Liver (tissue), 9 donors: ENCODE results near the gene BTBD9. TPM values are rescaled to one million over a fixed set of nuclear protein-coding genes. Genes with fewer than 3 reads are reported as not detected.

Experiments used
- DNase-seq: peaks from one replicate; pipeline ENCODE4 v3.0.0-alpha.2; 2017; ENCODE audit warnings: low spot score
- H3K27ac ChIP-seq, 2 donors: one replicate each; pipeline ENCODE4 v1.7.0; 2013; ENCODE audit warnings: inconsistent platforms in 2 of 2, low read length in 2 of 2, control low read depth in 1 of 2, low read depth in 1 of 2, mild to moderate bottlenecking in 1 of 2
- H3K27me3 ChIP-seq, 4 donors: one replicate each; pipeline versions ENCODE4 v1.6.1 to v1.7.0; 2013; ENCODE audit warnings: low read length in 3 of 4, inconsistent platforms in 1 of 4, mild to moderate bottlenecking in 1 of 4, moderate library complexity in 1 of 4; ENCODE audit not compliant: control insufficient read depth in 4 of 4, insufficient read depth in 4 of 4
- H3K36me3 ChIP-seq, 4 donors: one replicate each; pipeline versions ENCODE4 v1.6.1 to v1.7.0; 2013; ENCODE audit warnings: low read length in 3 of 4, mild to moderate bottlenecking in 3 of 4, low read depth in 1 of 4, moderate library complexity in 1 of 4; ENCODE audit not compliant: control insufficient read depth in 4 of 4, insufficient read depth in 3 of 4
- H3K4me1 ChIP-seq, 4 donors: one replicate each; pipeline versions ENCODE4 v1.6.1 to v1.7.0; 2013; ENCODE audit warnings: low read length in 3 of 4, mild to moderate bottlenecking in 3 of 4, moderate library complexity in 1 of 4; ENCODE audit not compliant: control insufficient read depth in 4 of 4, insufficient read depth in 4 of 4
- H3K4me3 ChIP-seq, 3 donors: one replicate each; pipeline versions ENCODE4 v1.6.1 to v1.7.0; 2013; ENCODE audit warnings: low read length in 3 of 3, control low read depth in 1 of 3, low read depth in 1 of 3, mild to moderate bottlenecking in 1 of 3
- H3K9ac ChIP-seq, 2 donors: one replicate each; pipeline ENCODE4 v1.7.0; 2013; ENCODE audit warnings: low read length in 2 of 2, mild to moderate bottlenecking in 2 of 2, moderate library complexity in 2 of 2, control low read depth in 1 of 2, low read depth in 1 of 2
- H3K9me3 ChIP-seq, 4 donors: one replicate each; pipeline versions ENCODE4 v1.6.1 to v1.7.0; 2013; ENCODE audit warnings: low read length in 3 of 4; ENCODE audit not compliant: control insufficient read depth in 4 of 4
- ATF3 ChIP-seq: IDR thresholded peaks from 2 replicates; pipeline ENCODE4 v1.6.1; 2016; ENCODE audit warnings: antibody characterized with exemption
- CTCF ChIP-seq: fragments of 150-350 bp; IDR thresholded peaks from 2 replicates; pipeline ENCODE4 v1.5.1; 2017; ENCODE audit warnings: improper control_type of control experiment, low read depth, low read length; ENCODE audit not compliant: missing input control
- EGR1 ChIP-seq, 2 donors: IDR thresholded peaks; 2 replicates each; pipeline ENCODE4 v1.6.1; 2016 to 2018; ENCODE audit warnings: antibody characterized with exemption in 2 of 2, low read depth in 2 of 2
- FOXA1 ChIP-seq: IDR thresholded peaks from 2 replicates; pipeline ENCODE4 v1.6.1; 2016; ENCODE audit warnings: antibody characterized with exemption
- FOXA2 ChIP-seq: IDR thresholded peaks from 2 replicates; pipeline ENCODE4 v1.6.1; 2016; ENCODE audit warnings: antibody characterized with exemption
- GABPA ChIP-seq, 2 donors: IDR thresholded peaks in 1 of 2; conservative IDR thresholded peaks in 1 of 2; 2 replicates each; pipeline ENCODE4 v1.6.1; 2016; ENCODE audit warnings: antibody characterized with exemption in 2 of 2, mild to moderate bottlenecking in 1 of 2, moderate library complexity in 1 of 2
- HNF4A ChIP-seq, 2 donors: conservative IDR thresholded peaks; 2 replicates each; pipeline ENCODE4 v1.6.1; 2016; ENCODE audit warnings: antibody characterized with exemption in 2 of 2, mild to moderate bottlenecking in 2 of 2
- HNF4G ChIP-seq: IDR thresholded peaks from 2 replicates; pipeline ENCODE4 v1.6.1; 2016; ENCODE audit warnings: antibody characterized with exemption
- JUND ChIP-seq, 2 donors: IDR thresholded peaks; 2 replicates each; pipeline ENCODE4 v1.6.1; 2016; ENCODE audit warnings: antibody characterized with exemption in 2 of 2
- MAX ChIP-seq: IDR thresholded peaks from 2 replicates; pipeline ENCODE4 v1.6.1; 2016; ENCODE audit warnings: antibody characterized with exemption
- NR2F2 ChIP-seq: IDR thresholded peaks from 2 replicates; pipeline ENCODE4 v1.6.1; 2016; ENCODE audit warnings: antibody characterized with exemption
- RAD21 ChIP-seq, 2 donors: IDR thresholded peaks; 2 replicates each; pipeline ENCODE4 v1.6.1; 2016; ENCODE audit warnings: antibody characterized with exemption in 2 of 2, mild to moderate bottlenecking in 2 of 2
- REST ChIP-seq: IDR thresholded peaks from 2 replicates; pipeline ENCODE4 v1.6.1; 2016; ENCODE audit warnings: antibody characterized with exemption, mild to moderate bottlenecking
- RXRA ChIP-seq, 2 donors: IDR thresholded peaks; 2 replicates each; pipeline ENCODE4 v1.6.1; 2017 to 2018; ENCODE audit warnings: antibody characterized with exemption in 2 of 2, mild to moderate bottlenecking in 1 of 2
- TAF1 ChIP-seq: conservative IDR thresholded peaks from 2 replicates; pipeline ENCODE4 v1.6.1; 2016; ENCODE audit warnings: antibody characterized with exemption, mild to moderate bottlenecking
- YY1 ChIP-seq: IDR thresholded peaks from 2 replicates; pipeline ENCODE4 v1.6.1; 2016; ENCODE audit warnings: antibody characterized with exemption, mild to moderate bottlenecking
- WGBS: extraction: QIAGEN DNeasy Blood & Tissue Kit; methylation state at CpG from one replicate; pipeline ENCODE4 v1.1.7; 2013; 5-methylcytosine and 5-hydroxymethylcytosine counted together
- polyA plus RNA-seq, 2 donors: library from polyadenylated mRNA; stranded (reverse) in 1 of 2; unstranded in 1 of 2; fragments of 200-250 nt in 1 of 2; fragments of >200 nt in 1 of 2; fragmentation: Nextera tagmentation in 1 of 2; extraction: Ambion mirVana in 1 of 2; gene quantifications; one replicate each; pipeline versions ENCODE4 v1.2.1 to v1.2.3, GENCODE V29; 2013 to 2015
- total RNA-seq, 2 donors: library from RNA; depleted of rRNA; stranded (reverse); fragments of >200 nt; gene quantifications; one replicate each; pipeline ENCODE4 v1.2.3, GENCODE V29; 2014
- TF ChIP-seq, protein P1 (sequence below): IDR thresholded peaks from 2 replicates; pipeline ENCODE4 v1.6.1; 2016; ENCODE audit warnings: antibody characterized with exemption
- donor health status: healthy.
- donor health status: healthy.
- donor health status: healthy.
- donor health status: healthy.
- donor health status: healthy.

BTBD9 gene
- total and polyA plus RNA-seq, 4 donors: 2.0 to 12.4 (median 5.7) TPM

- WGBS: 83% methylated on average over 1 of the region's 1 CpG
- TF ChIP-seq FOXA2 (no peak), NR2F2 (no peak), HNF4G (no peak), GABPA (IDR thresholded peaks at IDR 0.05 in 1 of 2, conservative IDR thresholded peaks at IDR 0.05 in 1 of 2) (no peak), RXRA (IDR thresholded peaks at IDR 0.05) (no peak), TAF1 (no peak), CTCF (no peak), ATF3 (no peak), EGR1 (IDR thresholded peaks at IDR 0.05; ENCODE audit: low read depth in 2 of 2) (no peak)
- H3K27me3 ChIP-seq: no peaks in the 10 kb centered on the region
Measured at GRCh38 chr6:38438097-38438496, 201.6 kb downstream of the BTBD9 start.

GRCh38 chr6:38436726-38437465 is 202.8 kb downstream of the BTBD9 start:
- Histone ChIP-seq H3K36me3 (no peaks in the 10 kb centered on the region), H3K4me3 (no peak overlapping the region), H3K9me3 (no peaks in the 10 kb centered on the region), H3K27me3 (no peaks in the 10 kb centered on the region), H3K27ac (no peak overlapping the region), H3K9ac (no peak overlapping the region), H3K4me1 (no peaks in the 10 kb centered on the region)
- TF ChIP-seq TAF1: no peak
- no peak for TF ChIP-seq FOXA1
- TF ChIP-seq CTCF: no peak
- TF ChIP-seq, protein P1, sequence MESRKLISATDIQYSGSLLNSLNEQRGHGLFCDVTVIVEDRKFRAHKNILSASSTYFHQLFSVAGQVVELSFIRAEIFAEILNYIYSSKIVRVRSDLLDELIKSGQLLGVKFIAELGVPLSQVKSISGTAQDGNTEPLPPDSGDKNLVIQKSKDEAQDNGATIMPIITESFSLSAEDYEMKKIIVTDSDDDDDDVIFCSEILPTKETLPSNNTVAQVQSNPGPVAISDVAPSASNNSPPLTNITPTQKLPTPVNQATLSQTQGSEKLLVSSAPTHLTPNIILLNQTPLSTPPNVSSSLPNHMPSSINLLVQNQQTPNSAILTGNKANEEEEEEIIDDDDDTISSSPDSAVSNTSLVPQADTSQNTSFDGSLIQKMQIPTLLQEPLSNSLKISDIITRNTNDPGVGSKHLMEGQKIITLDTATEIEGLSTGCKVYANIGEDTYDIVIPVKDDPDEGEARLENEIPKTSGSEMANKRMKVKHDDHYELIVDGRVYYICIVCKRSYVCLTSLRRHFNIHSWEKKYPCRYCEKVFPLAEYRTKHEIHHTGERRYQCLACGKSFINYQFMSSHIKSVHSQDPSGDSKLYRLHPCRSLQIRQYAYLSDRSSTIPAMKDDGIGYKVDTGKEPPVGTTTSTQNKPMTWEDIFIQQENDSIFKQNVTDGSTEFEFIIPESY: no peak
- TF ChIP-seq YY1: no peak
- no peak for TF ChIP-seq JUND (IDR thresholded peaks at IDR 0.05)
- no peak for TF ChIP-seq RXRA (IDR thresholded peaks at IDR 0.05)
- TF ChIP-seq REST: no peak
- TF ChIP-seq GABPA (IDR thresholded peaks at IDR 0.05 in 1 of 2, conservative IDR thresholded peaks at IDR 0.05 in 1 of 2): no peak
- TF ChIP-seq MAX: no peak
- no peak for TF ChIP-seq ATF3
- TF ChIP-seq RAD21 (IDR thresholded peaks at IDR 0.05): no peak
- TF ChIP-seq FOXA2: no peak
- no peak for TF ChIP-seq HNF4A (conservative IDR thresholded peaks at IDR 0.05)
- TF ChIP-seq EGR1 (IDR thresholded peaks at IDR 0.05; ENCODE audit: low read depth in 2 of 2): no peak
- TF ChIP-seq HNF4G: no peak
- WGBS: 90% methylated on average over 10 of the region's 10 CpGs
- no peak for DNase-seq

More at GRCh38 chr6:38438097-38438496, 201.6 kb downstream of the BTBD9 start:
- no peaks in the 10 kb centered on the region for H3K36me3 ChIP-seq
- H3K27ac ChIP-seq: no peak overlapping the region
- DNase-seq: no peak
- no peak overlapping the region for H3K4me3 ChIP-seq
- H3K4me1 ChIP-seq: peaks cover 0 to 2% (median 0%) of the 10 kb centered on the region in 4 donors
- H3K9ac ChIP-seq: no peak overlapping the region
- no peaks in the 10 kb centered on the region for H3K9me3 ChIP-seq
